NCI-H774 (cell line): ENCODE measurements around the gene PIH1D1.
A peak's percentile ranks its signal among the peaks of the same experiment; 100 is the strongest.
"Not testable (repeated sequence)": the region's sequence is repeated elsewhere in the genome, so short reads cannot be mapped to it uniquely, and the experiment has no call there.

Experiments used
- DNase-seq: peaks from one replicate; lab custom pipeline; 2025; lab: John Stamatoyannopoulos, UW

The PIH1D1 gene

GRCh38 chr19:49455773-49456172 lies 4.2 kb upstream of the PIH1D1 start:
- no peak for DNase-seq

DNA sequence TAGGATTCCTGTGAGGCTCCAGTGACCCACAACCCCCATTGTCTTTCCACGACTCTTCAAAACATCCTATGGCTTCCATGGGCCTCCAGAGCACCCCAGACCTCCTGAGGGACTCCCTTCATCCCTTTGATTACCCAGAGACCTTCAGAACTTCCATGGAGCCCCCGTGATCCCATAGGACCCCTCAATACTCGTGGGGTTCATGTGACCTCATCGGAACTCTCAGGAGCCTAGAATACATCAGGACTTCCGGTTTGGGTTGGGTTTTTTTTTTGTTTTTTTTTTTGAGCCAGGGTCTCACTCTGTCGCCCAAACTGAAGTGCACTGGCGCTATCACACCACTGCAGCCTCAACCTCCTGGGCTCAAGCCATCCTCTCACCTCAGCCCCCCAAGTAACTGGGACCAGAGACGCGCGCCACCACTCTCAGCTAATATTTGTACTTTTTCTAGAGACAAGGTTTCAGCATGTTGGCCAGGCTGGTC lies 2.2 kb upstream of the PIH1D1 start:
- no peak for DNase-seq

GRCh38 chr19:49453013-49453756 lies 1.6 kb upstream of the PIH1D1 start, which contains the start of gene ALDH16A1:
TSS of gene ALDH16A1 (plus strand) at chr19:49453225. CDS start at chr19:49453332, 107 bp downstream.
- peak; percentile 96 for DNase-seq

- DNase-seq: no peak
Observed at GRCh38 chr19:49450405-49450804, 1.2 kb downstream of the PIH1D1 start.

GRCh38 chr19:49448432-49448786 lies 3.2 kb downstream of the PIH1D1 start:
- DNase-seq: no peak

GRCh38 chr19:49447485-49448431 lies 3.9 kb downstream of the PIH1D1 start:
- no peak for DNase-seq

- DNase-seq: no peak
Observed at GRCh38 chr19:49445997-49446396, 5.6 kb downstream of the PIH1D1 start.

- not testable (repeated sequence) for DNase-seq
Observed at GRCh38 chr19:49444100-49444700, 7.4 kb downstream of the PIH1D1 start.

GRCh38 chr19:49443366-49444099 lies 8.1 kb downstream of the PIH1D1 start:
- peak; percentile 93 for DNase-seq

DNA sequence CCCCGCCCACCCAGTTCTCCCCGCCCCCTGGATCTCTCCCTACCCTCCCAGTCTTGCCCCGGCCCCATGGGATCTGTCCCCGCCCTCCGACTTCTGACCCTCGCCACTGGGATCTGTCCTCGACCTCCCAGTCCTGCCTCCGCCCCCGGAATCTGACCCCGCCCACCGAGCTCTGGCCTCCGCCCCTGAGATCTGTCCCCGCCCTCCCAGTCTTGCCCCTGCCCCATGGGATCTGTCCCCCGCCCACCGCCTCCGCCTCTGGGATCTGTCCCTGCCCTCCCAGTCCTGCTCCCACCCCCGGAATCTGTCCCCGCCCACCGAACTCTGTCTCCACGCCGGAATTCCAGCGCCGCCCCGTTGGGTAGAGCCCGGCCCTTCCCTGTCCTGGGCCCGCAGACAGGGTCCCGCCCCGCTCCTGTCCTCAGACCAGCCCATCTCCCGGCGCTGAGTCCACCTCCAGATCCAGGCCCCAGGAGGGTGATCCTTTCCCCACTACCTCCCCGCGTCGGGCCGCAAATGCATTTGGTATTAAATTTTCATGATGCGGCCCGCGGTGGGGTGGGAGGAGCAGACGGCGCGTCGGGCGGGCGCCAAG lies 8.7 kb downstream of the PIH1D1 start:
- DNase-seq: peak; percentile 91

DNA sequence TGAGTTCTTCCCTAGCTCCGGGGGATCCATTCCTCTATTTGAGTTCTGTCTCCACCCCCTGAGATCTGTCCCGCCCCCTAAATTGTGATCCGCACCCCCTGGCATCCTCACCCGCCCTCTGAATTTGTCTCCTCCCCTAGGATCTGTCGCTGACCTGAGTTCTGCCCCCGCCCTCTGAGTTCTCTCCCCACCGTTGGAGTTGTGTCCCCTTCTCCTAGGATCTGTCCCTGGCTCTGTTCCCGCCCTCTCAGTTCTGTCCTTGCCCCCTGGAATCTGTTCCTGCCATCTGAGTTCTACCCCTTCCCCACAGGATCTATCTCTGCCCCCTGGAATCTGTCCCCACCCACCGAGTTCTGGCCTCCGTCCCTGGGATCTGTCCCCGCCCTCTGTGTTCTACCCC lies 9.3 kb downstream of the PIH1D1 start:
- peak; percentile 55 for DNase-seq

- no peak for DNase-seq
Observed at GRCh38 chr19:49441960-49442350, 9.7 kb downstream of the PIH1D1 start.

- no peak for DNase-seq
Observed at GRCh38 chr19:49441210-49441959, 10.2 kb downstream of the PIH1D1 start, which contains the start of gene SLC17A7. TSS of gene SLC17A7 (minus strand) at chr19:49441527. CDS start at chr19:49441379, 148 bp downstream.

DNA sequence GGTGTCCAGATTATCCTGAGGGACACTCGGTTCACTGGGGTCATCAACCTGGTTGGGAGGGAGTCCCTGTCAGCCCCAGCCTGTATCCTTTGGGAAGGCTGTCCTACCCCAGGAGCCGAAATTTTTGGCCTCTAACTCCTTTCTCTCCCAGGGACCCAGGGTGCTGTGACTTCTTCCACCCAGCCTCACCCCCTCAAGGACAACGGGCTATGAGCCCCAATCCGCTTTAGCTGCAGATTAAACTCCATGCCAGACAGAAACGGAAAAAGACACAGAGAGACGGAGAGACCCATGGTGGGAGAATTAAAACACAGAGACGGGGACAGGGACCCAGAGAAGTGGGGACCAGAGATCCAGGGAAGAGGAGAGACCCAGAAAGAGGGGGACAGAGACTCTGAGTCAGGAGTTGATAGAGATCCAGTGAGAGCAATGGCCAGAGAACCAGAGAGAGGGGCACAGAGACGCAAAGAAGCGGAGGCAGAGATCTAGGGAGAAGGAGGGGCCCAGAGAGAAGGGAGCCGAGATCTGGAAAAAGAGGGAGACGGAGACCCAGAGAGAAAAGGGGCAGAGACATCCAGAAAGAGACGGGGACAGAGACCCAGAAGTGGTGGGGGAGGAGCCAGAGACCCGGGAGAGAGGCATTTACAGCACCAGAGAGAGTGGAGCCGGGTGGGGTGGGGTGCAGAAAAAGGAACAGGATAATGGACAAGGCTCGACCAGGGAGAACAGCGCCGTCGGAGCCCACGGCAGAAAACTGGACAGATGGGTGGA lies 11.0 kb downstream of the PIH1D1 start:
- DNase-seq: no peak

- DNase-seq: no peak
Observed at GRCh38 chr19:49439836-49440235, 11.8 kb downstream of the PIH1D1 start.

- no peak for DNase-seq
Observed at GRCh38 chr19:49438261-49438660, 13.4 kb downstream of the PIH1D1 start.

GRCh38 chr19:49437231-49437630 lies 14.4 kb downstream of the PIH1D1 start:
- DNase-seq: no peak

DNA sequence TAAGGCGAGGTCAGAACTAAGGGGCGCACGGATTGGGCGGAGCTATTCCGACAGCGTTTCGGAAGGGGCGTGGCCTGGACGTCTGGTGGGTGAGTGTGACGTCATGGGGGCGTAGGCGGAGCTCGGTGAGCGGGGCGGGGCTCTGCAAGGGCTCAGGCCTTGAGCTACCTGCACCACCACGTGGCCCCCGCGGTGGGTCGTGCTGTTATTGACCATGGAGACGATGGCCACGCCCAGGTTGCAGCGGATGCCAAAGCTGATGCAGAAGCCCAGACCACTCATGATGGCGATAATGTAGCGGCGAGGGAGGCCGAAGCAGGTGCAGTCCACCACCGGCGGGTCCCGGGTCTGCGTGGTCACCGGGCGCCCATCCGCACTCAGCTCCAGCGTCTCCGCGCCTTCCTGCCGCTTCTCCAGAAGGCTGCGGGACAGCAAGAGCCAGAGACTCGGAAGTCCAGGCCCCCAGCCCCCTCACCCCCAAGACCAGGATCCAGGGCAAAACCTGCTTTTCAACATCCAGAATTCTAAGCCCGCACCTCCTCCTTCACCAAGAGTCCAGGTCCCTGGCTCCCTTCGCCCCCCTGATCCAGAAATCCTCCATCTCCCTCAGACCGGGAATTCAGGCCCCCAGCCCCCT lies 15.1 kb downstream of the PIH1D1 start:
- no peak for DNase-seq

DNA sequence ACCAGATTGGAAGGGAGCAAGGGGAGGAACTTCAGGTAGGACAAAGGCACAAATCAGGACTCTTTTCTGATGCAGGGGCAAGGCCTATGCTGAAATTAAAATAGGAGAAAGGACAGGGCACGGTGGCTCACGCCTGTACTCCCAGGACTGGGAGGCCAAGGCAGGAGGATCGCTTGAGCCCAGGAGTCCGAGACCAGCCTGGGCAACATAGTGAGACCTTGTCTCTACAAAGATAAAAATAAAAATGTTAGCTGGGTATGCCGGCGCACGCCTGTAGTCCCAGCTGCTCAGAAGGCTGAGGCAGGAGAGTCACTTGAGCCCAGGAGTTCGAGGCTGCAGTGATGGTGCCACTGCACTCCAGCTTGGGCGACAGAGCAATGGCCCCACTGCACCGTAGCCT lies 15.9 kb downstream of the PIH1D1 start:
- DNase-seq: no peak
